ENCODE data around the gene ELSPBP1. TPM values are rescaled to one million over a fixed set of nuclear protein-coding genes. Genes with fewer than 3 reads are reported as not detected.

Gene ELSPBP1
- total RNA-seq, 1 experiment from 2014 or later = not detected

- H3T11ph ChIP-seq (ENCODE audit: low read length) = no peak overlapping the region
- no peak overlapping the region for H3K4me3 Mint-ChIP-seq
- no peak overlapping the region for H4K5ac ChIP-seq (ENCODE audit: insufficient read length, low read depth, low read length)
- H4K91ac ChIP-seq (ENCODE audit: insufficient read length, low read depth, low read length) = no peak overlapping the region
- H3K9me3 ChIP-seq (ENCODE audit: control insufficient read depth, low read depth, low read length) = no peaks in the 10 kb centered on the region
- WGBS (ENCODE audit: extremely low coverage, insufficient read length, low lambda C conversion rate) = no CpG with 5 or more reads among the region's 10 CpGs
- H2BK120ac ChIP-seq (ENCODE audit: low read depth, low read length, poor library complexity, severe bottlenecking) = no peak overlapping the region
- H3K18ac ChIP-seq (ENCODE audit: insufficient read length, low read depth, low read length) = no peak overlapping the region
- H2BK12ac ChIP-seq (ENCODE audit: insufficient read length, low read depth, low read length) = no peak overlapping the region
- H3K27ac ChIP-seq (ENCODE audit: insufficient read length, low read depth, low read length) = no peak overlapping the region
- no peaks in the 10 kb centered on the region for H3K4me1 ChIP-seq (ENCODE audit: insufficient read depth, low read length)
- H2AK5ac ChIP-seq (ENCODE audit: insufficient read length, low read length) = no peak overlapping the region
- H3K36me3 Mint-ChIP-seq (ENCODE audit: insufficient read depth in 1 of 3, low read depth in 3 of 3) = no peaks in the 10 kb centered on the region
- H3K23me2 ChIP-seq (ENCODE audit: insufficient read length, low read depth, low read length, poor library complexity, severe bottlenecking) = no peaks in the 10 kb centered on the region
- H3K27me3 ChIP-seq (ENCODE audit: insufficient read depth, low read length) = no peaks in the 10 kb centered on the region; the same call in 1 of the 2 replicates
- H4K8ac ChIP-seq (replicated peaks; ENCODE audit: insufficient read length, low read depth, low read length) = no peak overlapping the region
- TF ChIP-seq CTCF (conservative IDR thresholded peaks at IDR 0.05) = no peak
- no peak overlapping the region for H3K56ac ChIP-seq (ENCODE audit: insufficient read length, low read depth, low read length)
- no peaks in the 10 kb centered on the region for H3K79me2 ChIP-seq (ENCODE audit: insufficient read depth, low read length)
- H2BK15ac ChIP-seq (ENCODE audit: low read depth, low read length) = no peak overlapping the region
- no peak overlapping the region for H2AFZ ChIP-seq (ENCODE audit: low read length)
- no peaks in the 10 kb centered on the region for H4K20me1 ChIP-seq (ENCODE audit: control insufficient read depth, insufficient read depth, insufficient read length)
- H2BK5ac ChIP-seq (ENCODE audit: insufficient read length, low read length) = no peak overlapping the region
- H3K27me3 Mint-ChIP-seq (ENCODE audit: low read depth) = peaks cover 15% of the 10 kb centered on the region
- H3K4me1 Mint-ChIP-seq = peaks cover 9 to 19% of the 10 kb centered on the region in 2 experiments
- H3K4ac ChIP-seq (ENCODE audit: low read depth, low read length) = no peak overlapping the region
- no peak overlapping the region for H3K4me2 ChIP-seq (ENCODE audit: insufficient read depth, insufficient read length, low read length)
- H3K79me1 ChIP-seq (ENCODE audit: insufficient read depth, low read depth, low read length, poor library complexity, severe bottlenecking) = no peaks in the 10 kb centered on the region
- no peak for DNase-seq
- H3K9me3 Mint-ChIP-seq = no peaks in the 10 kb centered on the region; a peak in 1 of 5 replicates
- no peak overlapping the region for H3K23ac ChIP-seq (ENCODE audit: insufficient read length, low read depth, low read length)
- H2BK20ac ChIP-seq (ENCODE audit: low read depth, low read length, poor library complexity, severe bottlenecking) = no peak overlapping the region
- H3K9ac ChIP-seq (ENCODE audit: extremely low read depth, insufficient read length, low read length) = no peak overlapping the region
- no peak overlapping the region for H3K27ac Mint-ChIP-seq
- no peak overlapping the region for H3K14ac ChIP-seq (ENCODE audit: insufficient read depth, low read length)
Observed at GRCh38 chr19:48030073-48030472, 35.6 kb downstream of the ELSPBP1 start.

Data from H9 (cell line).